NCI-H2029 treated with DMSO at 0.1 percent for 48 hours (cell line): ENCODE measurements around the gene HHEX.
"Not testable (repeated sequence)": the region's sequence is repeated elsewhere in the genome, so short reads cannot be mapped to it uniquely, and the experiment has no call there.

Source experiments
- DNase-seq: peaks from one replicate; lab custom pipeline; 2025; lab: John Stamatoyannopoulos, UW

HHEX gene

DNA sequence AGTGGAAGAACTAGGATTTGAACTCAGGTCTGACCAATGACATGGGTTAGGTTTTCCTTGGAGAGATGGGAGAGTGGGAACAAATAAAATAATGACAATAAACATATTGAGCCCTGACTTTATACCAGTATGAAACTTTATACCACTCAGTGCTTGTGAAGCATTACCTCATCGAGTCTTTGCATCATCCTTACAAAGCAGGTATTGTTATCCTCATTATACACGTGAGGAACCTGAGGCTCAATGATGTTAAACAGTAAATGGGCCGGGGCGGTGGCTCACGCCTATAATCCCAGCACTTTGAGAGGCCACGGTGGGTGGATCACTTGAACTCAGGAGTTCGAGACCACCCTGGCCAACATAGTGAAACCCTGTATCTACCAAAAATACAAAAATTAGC is 47.7 kb downstream of the HHEX start:
- DNase-seq: no peak

DNA sequence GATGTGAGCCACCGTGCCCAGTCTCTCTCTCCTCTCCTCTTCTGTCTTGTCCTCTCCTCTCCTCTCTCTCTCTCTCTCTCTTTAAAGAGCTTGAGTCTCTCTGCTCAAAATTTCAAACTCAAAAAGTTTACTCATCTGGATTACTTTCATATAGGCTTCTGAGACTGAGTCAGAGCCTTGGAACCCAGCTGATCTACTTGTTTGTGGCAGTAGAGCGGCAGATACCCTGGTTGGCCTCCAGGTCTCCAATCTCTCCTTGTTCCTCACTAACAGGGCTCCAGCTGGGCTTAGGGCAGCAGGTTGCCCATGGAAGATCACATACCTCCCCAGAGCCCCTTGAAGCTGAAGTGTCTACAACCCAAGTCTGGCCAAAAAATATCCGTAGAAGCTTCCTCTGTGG is 51.0 kb downstream of the HHEX start:
- no peak for DNase-seq

DNA sequence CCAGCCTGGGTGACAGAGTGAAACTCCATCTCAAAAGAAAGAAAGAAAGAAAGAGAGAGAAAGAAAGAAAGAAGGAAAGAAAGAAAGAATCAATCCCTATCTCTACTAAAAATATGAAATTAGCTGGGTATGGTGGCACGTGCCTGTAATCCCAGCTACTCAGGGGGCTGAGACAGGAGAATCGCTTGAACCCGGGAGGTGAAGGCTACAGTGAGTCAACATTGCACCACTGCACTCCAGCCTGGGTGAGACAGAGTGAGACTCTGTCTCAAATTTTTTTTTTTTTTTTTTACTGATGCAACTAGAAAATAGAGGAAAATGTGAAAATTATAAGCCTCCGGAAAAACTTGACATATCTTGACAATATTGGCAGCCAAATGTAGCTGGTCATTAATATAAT is 52.0 kb downstream of the HHEX start:
- not testable (repeated sequence) for DNase-seq

DNA sequence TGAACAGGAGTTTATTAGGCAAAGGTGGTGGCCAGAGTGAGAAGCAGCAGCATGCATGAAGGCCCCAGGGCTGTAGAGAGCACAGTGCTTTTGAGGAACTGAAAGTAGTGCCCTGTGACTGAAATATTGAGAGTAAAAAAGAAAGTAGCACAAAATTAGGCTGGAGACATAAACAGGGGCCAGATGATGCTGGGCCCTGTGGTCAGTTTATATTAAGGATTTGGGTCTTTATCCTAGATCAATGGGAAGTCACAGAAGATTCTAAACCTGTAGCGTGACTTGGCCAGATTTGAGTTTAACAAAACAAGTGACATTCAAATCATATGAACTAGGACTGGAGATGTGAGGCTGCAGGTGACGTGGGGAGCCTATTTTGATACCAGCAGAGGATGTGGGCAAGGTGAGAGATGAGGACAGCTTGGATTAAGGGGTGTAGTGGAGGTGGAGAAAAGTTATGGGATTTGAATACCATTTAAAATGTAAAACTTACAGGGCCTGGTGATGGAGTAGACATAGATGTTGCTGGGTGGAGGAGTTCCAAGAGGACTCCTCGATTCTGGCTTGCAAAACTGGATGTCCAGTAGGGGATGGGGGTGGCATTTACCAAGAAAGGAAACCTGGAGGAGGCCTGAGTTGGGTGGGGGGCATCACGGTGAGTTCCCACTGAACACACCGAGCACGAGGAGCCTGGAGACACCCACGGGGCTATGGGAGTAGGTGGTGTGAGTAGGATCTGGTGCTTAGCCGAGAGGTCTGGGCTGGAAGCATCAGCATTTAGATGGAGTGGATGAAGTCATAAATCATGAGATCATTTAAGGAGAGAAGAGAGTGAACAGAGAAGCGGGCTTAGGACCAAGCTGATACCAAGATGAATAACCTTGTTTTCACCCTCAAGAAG is 52.8 kb downstream of the HHEX start:
- DNase-seq: no peak
